Retinal pigment epithelial cell (primary cell): ENCODE measurements around the gene EDIL3.

ENCODE experiments used
- DNase-seq: peaks from one replicate; pipeline ENCODE4 v3.0.0-alpha.2; 2010; ENCODE audit warnings: low read depth
- H3K4me3 ChIP-seq: 2 replicates; pipeline ENCODE4 v1.5.1; 2011; ENCODE audit warnings: mild to moderate bottlenecking, low read length, control low read depth, moderate library complexity
- TF ChIP-seq, protein P1 (sequence below): conservative IDR thresholded peaks from 2 replicates; pipeline ENCODE4 v1.5.1; 2011; ENCODE audit warnings: low read depth, low read length, control low read depth, inconsistent platforms

Gene EDIL3

DNA sequence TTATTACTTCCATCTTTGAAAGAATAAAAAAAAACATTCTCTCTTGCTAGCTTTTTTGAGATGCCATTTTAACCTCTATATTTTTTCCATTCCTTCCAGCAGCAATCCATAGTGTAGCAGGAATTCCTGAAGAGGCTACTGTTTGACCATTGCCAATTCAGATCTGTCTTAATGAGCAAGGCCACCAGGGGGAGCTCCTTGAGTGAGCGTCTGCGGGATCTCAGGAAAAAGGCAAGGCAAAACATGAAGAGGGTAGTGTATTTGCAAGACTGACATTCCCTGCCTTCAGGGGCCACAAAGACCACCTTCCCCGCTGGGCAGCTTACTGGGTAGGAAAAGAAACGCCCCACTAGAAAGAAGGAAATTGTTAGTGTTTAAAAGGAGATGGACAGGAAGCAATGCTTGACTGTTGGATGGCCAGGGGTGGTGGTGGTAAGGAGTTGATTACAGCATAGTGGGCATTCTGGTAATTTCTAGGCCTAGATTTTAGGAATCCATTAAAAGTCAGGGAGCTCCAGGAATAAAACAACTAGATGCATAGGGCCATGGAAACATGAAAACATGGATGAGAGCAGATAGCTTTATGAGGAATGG lies 457.4 kb downstream of the EDIL3 start:
- no peak for DNase-seq

DNA sequence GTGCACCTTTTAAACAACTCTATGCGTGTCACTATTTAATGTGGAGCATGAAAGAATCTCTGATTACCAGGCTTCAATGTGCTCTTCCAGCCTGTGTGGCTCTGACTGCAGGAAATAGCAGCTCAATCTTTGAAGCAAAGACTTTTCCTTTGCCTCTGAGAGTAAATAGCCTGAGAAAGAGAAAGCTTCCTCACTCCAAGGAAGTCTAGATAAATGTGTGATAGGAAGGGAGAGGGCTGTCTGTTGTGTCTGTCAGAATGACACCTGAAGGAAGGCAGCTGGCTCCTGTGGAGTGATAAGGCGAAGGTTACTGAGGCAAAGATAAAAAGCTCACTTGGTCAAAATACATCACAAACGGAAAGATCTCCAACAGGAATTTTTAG lies 458.7 kb downstream of the EDIL3 start:
- TF ChIP-seq, protein P1, sequence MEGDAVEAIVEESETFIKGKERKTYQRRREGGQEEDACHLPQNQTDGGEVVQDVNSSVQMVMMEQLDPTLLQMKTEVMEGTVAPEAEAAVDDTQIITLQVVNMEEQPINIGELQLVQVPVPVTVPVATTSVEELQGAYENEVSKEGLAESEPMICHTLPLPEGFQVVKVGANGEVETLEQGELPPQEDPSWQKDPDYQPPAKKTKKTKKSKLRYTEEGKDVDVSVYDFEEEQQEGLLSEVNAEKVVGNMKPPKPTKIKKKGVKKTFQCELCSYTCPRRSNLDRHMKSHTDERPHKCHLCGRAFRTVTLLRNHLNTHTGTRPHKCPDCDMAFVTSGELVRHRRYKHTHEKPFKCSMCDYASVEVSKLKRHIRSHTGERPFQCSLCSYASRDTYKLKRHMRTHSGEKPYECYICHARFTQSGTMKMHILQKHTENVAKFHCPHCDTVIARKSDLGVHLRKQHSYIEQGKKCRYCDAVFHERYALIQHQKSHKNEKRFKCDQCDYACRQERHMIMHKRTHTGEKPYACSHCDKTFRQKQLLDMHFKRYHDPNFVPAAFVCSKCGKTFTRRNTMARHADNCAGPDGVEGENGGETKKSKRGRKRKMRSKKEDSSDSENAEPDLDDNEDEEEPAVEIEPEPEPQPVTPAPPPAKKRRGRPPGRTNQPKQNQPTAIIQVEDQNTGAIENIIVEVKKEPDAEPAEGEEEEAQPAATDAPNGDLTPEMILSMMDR, result no peak
- no peak overlapping the region for H3K4me3 ChIP-seq
- no peak for DNase-seq

More for the DNA sequence above, 457.4 kb downstream of the EDIL3 start:
- H3K4me3 ChIP-seq, result no peak overlapping the region
- TF ChIP-seq, protein P1, result peak; percentile 92

DNA sequence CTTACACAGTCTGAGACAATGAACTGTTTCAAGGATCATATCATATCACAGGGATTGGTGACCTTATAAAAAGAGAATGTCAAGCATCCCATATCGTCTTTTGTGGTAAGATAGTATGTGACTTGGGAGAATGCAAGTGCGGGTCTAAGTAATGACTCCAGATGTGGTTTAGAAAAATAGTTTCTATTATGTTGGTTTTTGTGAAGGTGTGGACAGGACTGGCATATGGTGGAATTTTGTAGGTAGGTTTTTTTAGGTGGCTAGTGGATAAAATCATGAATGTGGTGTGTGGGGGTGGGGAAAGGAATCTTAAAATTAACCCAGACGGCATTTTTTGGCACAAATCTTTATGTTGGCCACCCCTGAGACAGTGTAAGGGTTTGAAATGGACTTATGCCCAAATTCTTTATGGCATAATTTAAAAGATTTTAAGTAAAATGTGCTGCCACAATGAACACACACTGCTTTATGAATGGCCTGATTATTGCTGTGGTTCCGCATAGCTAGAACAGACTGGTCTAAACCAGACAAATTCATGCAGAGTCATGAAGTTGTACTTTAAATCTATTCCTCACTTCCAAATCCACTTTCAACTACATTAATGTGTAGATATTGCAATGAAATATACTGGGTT lies 459.2 kb downstream of the EDIL3 start:
- TF ChIP-seq, protein P1, result no peak
- no peak overlapping the region for H3K4me3 ChIP-seq
- DNase-seq, result no peak

DNA sequence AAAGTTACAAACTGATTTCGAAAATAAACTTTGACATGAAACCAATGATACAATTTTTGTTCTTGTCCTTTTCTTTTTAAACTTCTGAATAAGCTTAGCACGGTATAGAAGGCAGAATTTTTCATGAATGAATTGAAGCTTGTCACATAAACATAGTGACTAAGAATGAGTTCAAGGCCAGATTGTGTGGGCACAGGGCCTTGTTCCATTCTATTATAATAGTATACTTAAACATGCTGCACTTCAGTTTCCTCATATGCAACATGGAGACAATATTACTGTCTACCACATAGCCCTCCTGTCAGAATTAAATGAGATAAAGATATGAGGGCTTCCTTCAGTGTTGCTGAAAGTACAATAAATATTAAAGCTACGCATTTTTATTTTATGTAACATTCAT lies 459.8 kb downstream of the EDIL3 start:
- H3K4me3 ChIP-seq, result no peak overlapping the region
- TF ChIP-seq, protein P1, result no peak
- DNase-seq, result no peak

DNA sequence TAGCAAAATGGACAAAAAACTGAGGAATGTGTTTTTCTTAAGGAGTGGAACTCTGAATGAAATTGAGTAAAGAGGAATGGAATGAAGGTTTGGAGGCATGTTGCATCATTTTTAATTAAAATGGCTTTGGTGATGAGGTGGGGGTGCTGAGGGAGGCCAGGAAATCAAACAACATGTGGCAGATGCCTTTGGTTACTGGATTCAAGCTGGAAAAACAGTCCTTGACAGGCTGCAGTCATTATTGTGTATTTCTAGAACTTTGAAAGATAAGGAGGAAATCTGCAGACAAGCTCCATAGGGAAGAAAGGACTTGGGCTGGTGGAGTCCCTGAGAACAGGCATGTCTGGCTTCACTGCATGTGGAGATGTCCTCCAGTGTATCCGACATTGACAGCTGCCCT lies 460.5 kb downstream of the EDIL3 start:
- no peak overlapping the region for H3K4me3 ChIP-seq
- no peak for DNase-seq
- TF ChIP-seq, protein P1, result no peak

DNA sequence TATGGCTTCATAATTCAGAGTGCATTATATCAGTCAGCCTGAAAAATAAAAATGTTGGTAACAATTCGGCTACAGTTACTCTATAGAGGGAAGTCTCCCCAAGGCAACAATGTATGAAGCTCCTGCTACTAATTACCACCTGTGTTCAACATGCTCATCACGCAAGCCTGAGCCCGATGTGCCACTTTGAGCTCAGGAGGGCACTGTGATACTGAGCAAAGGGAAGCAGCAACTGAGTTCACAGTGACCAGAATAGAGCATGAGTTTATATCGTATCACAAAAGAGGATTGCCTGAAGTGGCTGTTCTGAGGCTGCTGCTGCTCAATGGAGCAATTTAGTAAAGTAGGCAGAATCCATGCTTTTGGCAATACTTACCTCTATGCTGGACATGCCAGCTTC lies 462.0 kb downstream of the EDIL3 start:
- TF ChIP-seq, protein P1, result no peak

DNA sequence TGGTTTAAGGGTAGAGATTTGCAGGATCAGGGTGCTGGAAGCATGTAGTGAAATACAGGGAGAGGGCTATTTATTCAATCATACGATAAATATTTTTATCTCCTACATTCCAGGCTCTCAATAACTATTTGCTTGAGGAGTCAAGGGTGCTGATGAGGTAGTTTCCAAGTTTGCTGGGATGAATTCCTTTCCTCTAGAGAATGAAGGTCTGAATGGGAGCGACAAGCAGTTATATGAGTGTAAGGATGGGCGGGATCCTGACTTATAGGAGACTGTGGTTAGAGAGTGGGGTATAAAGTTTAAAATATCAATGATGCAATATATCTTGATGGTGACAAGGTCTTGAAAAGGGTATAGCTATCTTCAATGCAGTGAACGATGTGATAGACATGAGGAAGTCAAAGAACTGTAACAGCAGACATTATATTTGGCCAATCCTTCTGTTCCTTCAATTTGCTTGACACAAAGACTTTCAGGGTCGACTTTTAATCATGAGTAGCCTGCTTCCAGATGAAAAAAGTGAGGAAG lies 462.9 kb downstream of the EDIL3 start:
- TF ChIP-seq, protein P1, result no peak
- H3K4me3 ChIP-seq, result no peak overlapping the region
- no peak for DNase-seq

More for the DNA sequence above, 462.0 kb downstream of the EDIL3 start:
- DNase-seq, result no peak
- no peak overlapping the region for H3K4me3 ChIP-seq
